Thyroid gland (tissue), 4 donors: ENCODE measurements around the gene CCK. TPM values are rescaled to one million over a fixed set of nuclear protein-coding genes. Genes with fewer than 3 reads are reported as not detected.

Experiments used
- DNase-seq, 2 donors: peaks; one replicate each; pipeline ENCODE4 v3.0.0-alpha.2; 2019
- H3K27ac ChIP-seq, 3 donors: fragments of 200-600 bp; sonication (generic); 1 replicate in 2 of 3; 2 replicates in 1 of 3; pipeline ENCODE4 v1.5.1; 2016 to 2019; ENCODE audit warnings: mild to moderate bottlenecking in 1 of 3, moderate library complexity in 1 of 3
- H3K27me3 ChIP-seq: fragments of 200-600 bp; sonication (generic); one replicate; pipeline ENCODE4 v1.5.1; 2019
- H3K36me3 ChIP-seq, 2 donors: fragments of 200-600 bp; sonication (generic); one replicate each; pipeline ENCODE4 v1.5.1; 2016 to 2019
- H3K4me1 ChIP-seq, 2 donors: fragments of 200-600 bp; sonication (generic); one replicate each; pipeline ENCODE4 v1.5.1; 2017 to 2019
- H3K4me3 ChIP-seq, 3 donors: fragments of 200-600 bp; sonication (generic); replicated peaks in 1 of 3; 1 replicate in 2 of 3; 2 replicates in 1 of 3; pipeline ENCODE4 v1.5.1; 2016; ENCODE audit warnings: mild to moderate bottlenecking in 1 of 3
- H3K9me3 ChIP-seq: fragments of 200-600 bp; sonication (generic); one replicate; pipeline ENCODE4 v1.5.1; 2017
- POLR2A ChIP-seq, 2 donors: fragments of 450-650 bp; IDR thresholded peaks; one replicate each; pipeline ENCODE4 v1.6.1; 2017; ENCODE audit warnings: antibody characterized with exemption in 2 of 2, mild to moderate bottlenecking in 2 of 2, moderate library complexity in 1 of 2
- WGBS, 2 donors: methylation state at CpG; one replicate each; pipeline ENCODE4 v1.1.5; 2017; 5-methylcytosine and 5-hydroxymethylcytosine counted together
- intact Hi-C: fragments of 100-400 bp; cut with DNase I; formaldehyde crosslinking; loops from one replicate; pipeline ENCODE4 v1.15.1; 2023
- total RNA-seq, 4 donors: library from RNA; depleted of rRNA; stranded (reverse); fragments of >200 nt; gene quantifications; one replicate each; pipeline ENCODE4 v1.2.3, GENCODE V29; 2016
- TF ChIP-seq, protein P1 (sequence below), 6 experiments: fragments of 200-600 bp in 3 of 6; fragments of 450-650 bp in 3 of 6; sonication (generic) in 3 of 6; IDR thresholded peaks; one replicate each; pipeline ENCODE4 v1.5.1; 2016 to 2019; ENCODE audit warnings: antibody characterized with exemption in 6 of 6, mild to moderate bottlenecking in 2 of 6, inconsistent platforms in 1 of 6, moderate library complexity in 1 of 6

CCK gene, protein sequence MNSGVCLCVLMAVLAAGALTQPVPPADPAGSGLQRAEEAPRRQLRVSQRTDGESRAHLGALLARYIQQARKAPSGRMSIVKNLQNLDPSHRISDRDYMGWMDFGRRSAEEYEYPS
- total RNA-seq: under 1 TPM in 1 of 4 donors, not detected in 3; 0.89 TPM

DNA sequence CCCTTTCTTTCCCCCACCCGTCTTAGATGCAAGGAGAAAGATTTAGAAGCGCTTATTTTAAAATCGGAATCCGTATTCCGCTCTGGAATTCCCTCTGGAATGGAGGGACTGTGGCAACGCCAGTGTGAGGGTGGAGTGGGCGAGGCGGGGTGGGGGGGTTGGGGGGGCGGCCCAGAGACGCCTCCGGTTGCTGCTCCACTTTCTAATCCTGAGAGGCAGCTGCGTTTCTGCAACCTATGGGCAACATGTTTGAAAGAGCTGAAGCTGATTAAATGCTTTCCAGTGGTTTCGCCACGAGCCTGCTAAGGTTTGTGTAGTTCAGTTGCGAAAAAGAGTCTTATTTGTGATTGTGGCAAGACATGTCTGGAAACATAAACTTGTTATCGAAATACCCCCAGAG is at the start of gene CCK:
Gene CCK (minus strand): TSS at position 101 of the 400 bp plus-strand sequence. CDS start 2,555 bp downstream, outside the sequence.
- H3K4me1 ChIP-seq: peaks cover 10 to 20% of the 10 kb centered on the region in 2 donors
- TF ChIP-seq, protein P1, sequence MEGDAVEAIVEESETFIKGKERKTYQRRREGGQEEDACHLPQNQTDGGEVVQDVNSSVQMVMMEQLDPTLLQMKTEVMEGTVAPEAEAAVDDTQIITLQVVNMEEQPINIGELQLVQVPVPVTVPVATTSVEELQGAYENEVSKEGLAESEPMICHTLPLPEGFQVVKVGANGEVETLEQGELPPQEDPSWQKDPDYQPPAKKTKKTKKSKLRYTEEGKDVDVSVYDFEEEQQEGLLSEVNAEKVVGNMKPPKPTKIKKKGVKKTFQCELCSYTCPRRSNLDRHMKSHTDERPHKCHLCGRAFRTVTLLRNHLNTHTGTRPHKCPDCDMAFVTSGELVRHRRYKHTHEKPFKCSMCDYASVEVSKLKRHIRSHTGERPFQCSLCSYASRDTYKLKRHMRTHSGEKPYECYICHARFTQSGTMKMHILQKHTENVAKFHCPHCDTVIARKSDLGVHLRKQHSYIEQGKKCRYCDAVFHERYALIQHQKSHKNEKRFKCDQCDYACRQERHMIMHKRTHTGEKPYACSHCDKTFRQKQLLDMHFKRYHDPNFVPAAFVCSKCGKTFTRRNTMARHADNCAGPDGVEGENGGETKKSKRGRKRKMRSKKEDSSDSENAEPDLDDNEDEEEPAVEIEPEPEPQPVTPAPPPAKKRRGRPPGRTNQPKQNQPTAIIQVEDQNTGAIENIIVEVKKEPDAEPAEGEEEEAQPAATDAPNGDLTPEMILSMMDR (IDR thresholded peaks at IDR 0.05): no peak
- H3K36me3 ChIP-seq: no peaks in the 10 kb centered on the region

DNA sequence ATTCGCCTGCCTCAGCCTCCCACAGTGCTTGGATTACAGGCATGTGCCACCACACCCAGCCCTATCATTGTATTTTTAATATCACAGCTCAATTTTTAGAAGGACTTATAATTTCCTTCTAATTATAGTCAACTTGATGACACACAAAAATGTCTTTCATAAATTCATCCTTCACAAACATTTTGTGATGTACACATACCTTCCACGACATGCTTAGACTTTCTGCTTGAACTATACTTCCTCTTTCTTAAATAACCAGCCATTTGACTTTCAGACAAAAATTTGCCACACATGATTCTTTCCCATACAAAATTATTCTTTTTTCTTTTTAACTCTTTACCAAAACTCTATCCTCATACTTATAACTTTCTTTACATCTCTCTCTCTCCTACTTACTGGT is 48.4 kb upstream of the CCK start:
- H3K27me3 ChIP-seq: no peaks in the 10 kb centered on the region
- no peak for DNase-seq
- 58 to 62% methylated on average over 2 of the region's 2 CpGs for WGBS, 2 donors
- TF ChIP-seq, protein P1 (IDR thresholded peaks at IDR 0.05): no peak
- no peak for TF ChIP-seq POLR2A (IDR thresholded peaks at IDR 0.05)
- no peaks in the 10 kb centered on the region for H3K36me3 ChIP-seq
- no peaks in the 10 kb centered on the region for H3K9me3 ChIP-seq
- H3K27ac ChIP-seq: no peak overlapping the region
- intact Hi-C loops: no loop called here
- no peak overlapping the region for H3K4me3 ChIP-seq
- no peaks in the 10 kb centered on the region for H3K4me1 ChIP-seq

More for the DNA sequence above, at the start of gene CCK:
- no peak within 1 kb of the TSS for H3K4me3 ChIP-seq
- H3K27ac ChIP-seq: no peak within 1 kb of the TSS
- 43 to 53% methylated on average over 16 of the region's 16 CpGs for WGBS, 2 donors
- peaks cover 4% of the 10 kb centered on the region for H3K27me3 ChIP-seq
- no peak for DNase-seq
- no peaks in the 10 kb centered on the region for H3K9me3 ChIP-seq
- intact Hi-C loops: no loop called here

DNA sequence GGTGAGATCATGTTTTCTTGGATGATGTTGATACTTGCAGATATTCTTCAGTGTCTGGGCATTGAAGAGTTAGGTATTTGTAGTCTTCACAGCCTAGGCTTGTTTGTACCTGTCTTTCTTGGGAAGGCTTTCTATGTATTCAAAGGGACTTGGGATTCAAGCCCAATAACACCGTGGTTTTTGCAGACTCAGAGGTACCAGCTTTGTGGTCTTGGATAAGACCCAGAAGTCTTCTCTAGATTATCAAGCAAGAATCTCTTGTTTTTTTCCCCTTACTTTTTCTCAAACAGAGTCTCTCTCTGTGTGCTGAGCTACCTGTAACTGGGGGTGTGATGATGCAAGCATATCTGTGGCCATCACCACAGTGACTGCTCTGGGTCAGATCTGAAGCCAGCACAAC is 42.7 kb upstream of the CCK start:
- Histone ChIP-seq H3K4me1 (no peaks in the 10 kb centered on the region), H3K27ac (no peak overlapping the region), H3K9me3 (no peaks in the 10 kb centered on the region), H3K27me3 (no peaks in the 10 kb centered on the region), H3K4me3 (no peak overlapping the region), H3K36me3 (no peaks in the 10 kb centered on the region)
- DNase-seq: no peak
- intact Hi-C loops: no loop called here
- TF ChIP-seq, protein P1 (IDR thresholded peaks at IDR 0.05): no peak
- no peak for TF ChIP-seq POLR2A (IDR thresholded peaks at IDR 0.05)
- 67 to 72% methylated on average over 1 of the region's 1 CpG for WGBS, 2 donors

DNA sequence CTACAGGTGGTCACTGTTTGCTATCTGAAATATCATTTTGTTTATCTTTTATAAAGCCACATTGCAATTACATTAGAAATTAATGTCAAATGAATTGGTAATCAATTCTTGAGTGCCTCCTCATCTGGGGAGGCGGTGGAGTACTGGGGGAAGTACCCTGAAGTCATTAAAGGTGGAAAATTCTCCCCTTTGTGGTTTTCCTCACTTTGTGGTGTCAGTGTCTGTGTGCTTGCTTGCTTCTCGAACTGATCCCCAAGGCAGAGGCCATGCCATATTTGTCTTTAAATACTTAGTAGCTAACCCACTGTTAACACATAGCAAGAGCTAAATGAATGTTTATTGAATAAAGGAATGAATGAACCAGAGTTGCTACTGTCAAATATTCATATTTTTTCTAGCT is 40.5 kb upstream of the CCK start:
- Histone ChIP-seq H3K9me3 (no peaks in the 10 kb centered on the region), H3K4me1 (no peaks in the 10 kb centered on the region), H3K27me3 (no peaks in the 10 kb centered on the region), H3K4me3 (no peak overlapping the region), H3K27ac (no peak overlapping the region), H3K36me3 (no peaks in the 10 kb centered on the region)
- intact Hi-C loops: no loop called here
- WGBS, 2 donors: 67% methylated on average over 2 of the region's 2 CpGs
- no peak for TF ChIP-seq POLR2A (IDR thresholded peaks at IDR 0.05)
- TF ChIP-seq, protein P1 (IDR thresholded peaks at IDR 0.05): no peak
- DNase-seq: no peak

DNA sequence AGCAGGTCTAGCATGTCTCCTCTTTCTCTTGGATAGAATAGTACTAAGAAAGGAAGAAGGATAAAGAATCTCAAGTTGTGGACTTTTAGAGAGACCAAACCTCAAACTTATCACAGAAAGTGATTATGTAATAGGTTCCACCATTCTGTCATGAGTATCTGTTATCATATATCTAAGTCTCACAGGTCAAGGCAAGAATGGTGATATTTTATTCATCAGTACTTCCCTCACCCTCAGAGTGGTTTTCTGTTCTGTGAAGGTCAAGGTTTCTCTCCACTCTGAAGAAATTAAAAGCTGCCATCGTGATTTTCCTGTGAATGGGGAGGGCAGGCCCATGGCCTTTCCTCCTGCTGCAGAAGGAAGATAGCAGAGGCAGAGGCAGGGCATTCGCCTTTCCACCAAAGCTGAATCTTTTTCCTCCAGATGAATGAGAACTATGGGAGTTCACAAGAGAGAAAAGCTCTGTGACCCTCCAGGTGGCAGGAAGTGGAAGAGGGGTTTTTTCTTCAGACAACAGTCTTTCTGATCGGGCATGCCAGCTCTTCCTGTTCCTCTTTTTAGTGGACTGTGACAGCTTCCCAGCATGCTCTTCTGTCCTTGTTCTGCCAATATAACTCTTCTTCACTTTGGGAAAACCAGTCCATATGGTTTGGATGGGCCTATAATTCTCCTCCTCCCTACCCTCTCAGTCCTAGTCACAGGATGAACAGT is 37.1 kb upstream of the CCK start:
- Histone ChIP-seq H3K4me1 (no peaks in the 10 kb centered on the region), H3K4me3 (no peak overlapping the region), H3K36me3 (no peaks in the 10 kb centered on the region), H3K27ac (no peak overlapping the region), H3K9me3 (no peaks in the 10 kb centered on the region), H3K27me3 (no peaks in the 10 kb centered on the region)
- intact Hi-C loops: no loop called here
- 49 to 60% methylated on average over 3 of the region's 3 CpGs for WGBS, 2 donors
- DNase-seq: no peak
- TF ChIP-seq, protein P1 (IDR thresholded peaks at IDR 0.05): no peak
- TF ChIP-seq POLR2A (IDR thresholded peaks at IDR 0.05): no peak
